Measurements from ENCODE around the gene DCC. TPM values are rescaled to one million over a fixed set of nuclear protein-coding genes. Genes with fewer than 3 reads are reported as not detected.
"Not testable (repeated sequence)": the region's sequence is repeated elsewhere in the genome, so short reads cannot be mapped to it uniquely, and the experiment has no call there.

Gene DCC
- total RNA-seq, 1 experiment from 2014 or later, result not detected

DNA sequence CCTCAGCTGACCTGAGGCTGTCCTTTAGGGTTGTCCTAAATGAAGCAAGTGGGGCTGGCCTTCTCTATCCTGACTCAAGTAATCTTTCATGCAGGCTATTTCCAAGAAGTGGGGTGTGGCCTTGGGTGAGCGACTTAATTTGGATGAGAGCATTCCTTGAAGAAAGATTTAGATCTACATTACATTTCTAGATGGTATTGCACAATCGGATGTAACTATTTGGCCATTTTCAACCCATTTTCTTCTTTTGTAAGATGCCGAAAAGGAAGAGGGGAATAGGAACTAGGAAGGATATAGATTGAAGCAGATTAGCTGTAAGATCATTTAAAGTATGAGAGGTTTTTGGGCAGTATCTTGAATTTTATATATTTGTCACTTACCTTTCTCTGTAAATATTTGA, 1138.2 kb downstream of the DCC start:
- Histone ChIP-seq H3K9me3 (ENCODE audit: low read length) (peaks cover 2% of the 10 kb centered on the region; the same call in 1 of the 2 replicates), H3K79me2 (ENCODE audit: low read length) (no peaks in the 10 kb centered on the region), H3K4me2 (ENCODE audit: low read depth, low read length, poor library complexity, severe bottlenecking) (no peak overlapping the region), H3K4me3 (ENCODE audit: low read length) (no peak overlapping the region), H2AFZ (ENCODE audit: low read length) (no peak overlapping the region), H3K9me2 (replicated peaks; ENCODE audit: insufficient read depth, low read length) (peaks cover 4% of the 10 kb centered on the region; the same call in 1 of the 2 replicates), H3K27me3 (ENCODE audit: low read length) (no peaks in the 10 kb centered on the region), H4K20me1 (ENCODE audit: insufficient read depth, low read depth, low read length) (no peaks in the 10 kb centered on the region), H3K9ac (ENCODE audit: low read length) (no peak overlapping the region), H3K36me3 (ENCODE audit: insufficient read depth, low read length) (no peaks in the 10 kb centered on the region), H3K4me1 (ENCODE audit: low read length) (no peaks in the 10 kb centered on the region), H3K27ac (ENCODE audit: low read length) (no peak overlapping the region)
- no peak for DNase-seq

DNA sequence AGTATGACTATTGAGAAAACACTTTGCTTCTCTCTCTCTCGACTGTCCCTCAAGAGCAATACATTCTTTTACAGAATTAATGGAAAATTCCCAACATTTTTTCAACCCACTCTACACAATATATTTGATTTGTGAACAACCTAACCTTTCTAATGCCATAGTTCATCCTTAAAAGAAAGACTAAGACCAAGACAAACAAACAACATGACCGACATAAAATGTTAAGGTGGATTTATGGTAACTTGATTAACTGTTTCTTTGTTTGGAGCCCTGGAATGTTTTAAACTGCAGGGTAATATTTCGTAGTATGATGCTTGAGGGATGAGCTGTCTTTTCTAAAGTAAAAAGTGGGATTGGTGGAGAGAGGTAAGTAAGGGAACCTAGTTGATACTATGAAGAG, 1146.3 kb downstream of the DCC start:
- no peak overlapping the region for H3K27ac ChIP-seq (ENCODE audit: low read length)

DNA sequence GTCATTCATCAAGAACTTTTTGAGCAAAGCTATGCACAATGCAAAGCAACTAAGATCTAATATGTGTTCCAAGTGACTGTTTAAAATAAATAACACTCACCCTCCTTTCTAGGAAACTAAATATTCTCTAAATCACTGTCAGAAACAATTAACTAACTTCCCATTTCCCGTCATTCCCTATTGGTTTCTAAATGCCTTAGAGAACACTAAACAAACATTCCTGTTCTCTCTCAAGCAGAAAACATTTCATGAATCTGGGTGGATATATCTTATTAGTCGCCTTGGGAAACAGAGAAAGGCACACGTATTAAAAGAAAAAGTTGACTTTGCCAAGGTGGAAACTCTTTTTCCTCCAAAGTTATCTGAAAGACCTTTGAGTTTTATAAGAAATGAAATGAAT, 1149.3 kb downstream of the DCC start:
- no peaks in the 10 kb centered on the region for H3K4me1 ChIP-seq (ENCODE audit: low read length)

More for the DNA sequence above, 1146.3 kb downstream of the DCC start:
- Histone ChIP-seq H4K20me1 (ENCODE audit: insufficient read depth, low read depth, low read length) (no peaks in the 10 kb centered on the region), H3K9ac (ENCODE audit: low read length) (no peak overlapping the region), H3K4me2 (ENCODE audit: low read depth, low read length, poor library complexity, severe bottlenecking) (no peak overlapping the region), H3K27me3 (ENCODE audit: low read length) (no peaks in the 10 kb centered on the region), H3K4me3 (ENCODE audit: low read length) (no peak overlapping the region), H3K9me2 (replicated peaks; ENCODE audit: insufficient read depth, low read length) (no peaks in the 10 kb centered on the region), H3K4me1 (ENCODE audit: low read length) (no peaks in the 10 kb centered on the region), H3K9me3 (ENCODE audit: low read length) (no peaks in the 10 kb centered on the region), H3K79me2 (ENCODE audit: low read length) (no peaks in the 10 kb centered on the region), H2AFZ (ENCODE audit: low read length) (no peak overlapping the region), H3K36me3 (ENCODE audit: insufficient read depth, low read length) (no peaks in the 10 kb centered on the region)
- no peak for DNase-seq

DNA sequence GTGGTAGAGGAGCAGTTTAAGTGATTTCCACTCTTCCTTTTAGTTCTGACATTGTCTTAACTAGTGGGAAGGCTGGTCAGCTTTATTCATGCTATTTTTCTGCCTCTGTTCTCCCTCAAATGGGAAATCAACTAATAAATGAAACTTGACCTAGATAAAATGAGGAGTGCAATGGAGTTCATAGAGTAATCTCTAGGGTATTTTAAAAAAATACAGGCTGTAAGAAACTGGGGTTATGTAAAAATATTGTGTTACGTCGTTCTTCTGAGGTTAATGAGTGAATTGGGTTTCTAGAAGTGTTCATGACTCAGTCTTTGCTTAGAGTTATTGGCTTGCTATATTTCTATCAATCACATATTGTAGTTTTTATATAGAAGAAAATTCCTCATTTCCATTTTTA, 1150.0 kb downstream of the DCC start:
- Histone ChIP-seq H3K9me3 (ENCODE audit: low read length) (no peaks in the 10 kb centered on the region), H3K79me2 (ENCODE audit: low read length) (no peaks in the 10 kb centered on the region)

More for the DNA sequence above, 1149.3 kb downstream of the DCC start:
- H3K9me2 ChIP-seq (replicated peaks; ENCODE audit: insufficient read depth, low read length), result no peaks in the 10 kb centered on the region
- no peak overlapping the region for H2AFZ ChIP-seq (ENCODE audit: low read length)
- no peaks in the 10 kb centered on the region for H3K79me2 ChIP-seq (ENCODE audit: low read length)
- no peak overlapping the region for H3K4me2 ChIP-seq (ENCODE audit: low read depth, low read length, poor library complexity, severe bottlenecking)
- no peaks in the 10 kb centered on the region for H3K36me3 ChIP-seq (ENCODE audit: insufficient read depth, low read length)
- H3K27ac ChIP-seq (ENCODE audit: low read length), result no peak overlapping the region
- H3K4me3 ChIP-seq (ENCODE audit: low read length), result no peak overlapping the region
- H3K27me3 ChIP-seq (ENCODE audit: low read length), result no peaks in the 10 kb centered on the region
- H3K9ac ChIP-seq (ENCODE audit: low read length), result no peak overlapping the region
- no peaks in the 10 kb centered on the region for H4K20me1 ChIP-seq (ENCODE audit: insufficient read depth, low read depth, low read length)
- H3K9me3 ChIP-seq (ENCODE audit: low read length), result no peaks in the 10 kb centered on the region
- no peak for DNase-seq

DNA sequence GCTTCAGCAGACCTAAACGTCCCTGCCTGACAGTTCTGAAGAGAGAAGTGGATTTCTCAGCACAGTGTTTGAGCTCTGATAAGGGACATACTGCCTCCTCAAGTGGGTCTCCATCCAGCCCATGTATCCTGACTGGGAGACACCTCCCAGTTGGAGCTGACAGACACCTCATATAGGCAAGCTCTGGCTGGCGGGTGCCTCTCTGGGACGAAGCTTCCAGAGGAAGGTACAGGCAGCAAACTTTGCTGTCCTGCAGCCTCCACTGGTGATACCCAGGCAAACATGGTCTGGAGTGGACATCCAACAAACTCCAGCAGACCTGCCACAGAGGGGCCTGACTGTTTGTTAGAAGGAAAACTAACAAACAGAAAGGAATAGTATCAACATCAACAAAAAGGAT, 1156.0 kb downstream of the DCC start:
- Histone ChIP-seq H3K27me3 (ENCODE audit: low read length) (no peaks in the 10 kb centered on the region), H3K9me3 (ENCODE audit: low read length) (no peaks in the 10 kb centered on the region), H3K9ac (ENCODE audit: low read length) (no peak overlapping the region), H3K36me3 (ENCODE audit: insufficient read depth, low read length) (no peaks in the 10 kb centered on the region), H3K9me2 (replicated peaks; ENCODE audit: insufficient read depth, low read length) (no peaks in the 10 kb centered on the region), H3K79me2 (ENCODE audit: low read length) (no peaks in the 10 kb centered on the region), H3K4me1 (ENCODE audit: low read length) (no peaks in the 10 kb centered on the region), H2AFZ (ENCODE audit: low read length) (no peak overlapping the region), H3K27ac (ENCODE audit: low read length) (no peak overlapping the region), H4K20me1 (ENCODE audit: insufficient read depth, low read depth, low read length) (no peaks in the 10 kb centered on the region), H3K4me2 (ENCODE audit: low read depth, low read length, poor library complexity, severe bottlenecking) (no peak overlapping the region), H3K4me3 (ENCODE audit: low read length) (no peak overlapping the region)
- DNase-seq, result no peak

More for the DNA sequence above, 1150.0 kb downstream of the DCC start:
- no peak overlapping the region for H3K9ac ChIP-seq (ENCODE audit: low read length)
- no peaks in the 10 kb centered on the region for H3K9me2 ChIP-seq (replicated peaks; ENCODE audit: insufficient read depth, low read length)
- H3K36me3 ChIP-seq (ENCODE audit: insufficient read depth, low read length), result no peaks in the 10 kb centered on the region
- no peak overlapping the region for H3K27ac ChIP-seq (ENCODE audit: low read length)
- H3K4me3 ChIP-seq (ENCODE audit: low read length), result no peak overlapping the region
- H3K4me2 ChIP-seq (ENCODE audit: low read depth, low read length, poor library complexity, severe bottlenecking), result no peak overlapping the region
- no peaks in the 10 kb centered on the region for H3K4me1 ChIP-seq (ENCODE audit: low read length)
- H2AFZ ChIP-seq (ENCODE audit: low read length), result no peak overlapping the region
- no peak for DNase-seq
- H4K20me1 ChIP-seq (ENCODE audit: insufficient read depth, low read depth, low read length), result no peaks in the 10 kb centered on the region
- no peaks in the 10 kb centered on the region for H3K27me3 ChIP-seq (ENCODE audit: low read length)

DNA sequence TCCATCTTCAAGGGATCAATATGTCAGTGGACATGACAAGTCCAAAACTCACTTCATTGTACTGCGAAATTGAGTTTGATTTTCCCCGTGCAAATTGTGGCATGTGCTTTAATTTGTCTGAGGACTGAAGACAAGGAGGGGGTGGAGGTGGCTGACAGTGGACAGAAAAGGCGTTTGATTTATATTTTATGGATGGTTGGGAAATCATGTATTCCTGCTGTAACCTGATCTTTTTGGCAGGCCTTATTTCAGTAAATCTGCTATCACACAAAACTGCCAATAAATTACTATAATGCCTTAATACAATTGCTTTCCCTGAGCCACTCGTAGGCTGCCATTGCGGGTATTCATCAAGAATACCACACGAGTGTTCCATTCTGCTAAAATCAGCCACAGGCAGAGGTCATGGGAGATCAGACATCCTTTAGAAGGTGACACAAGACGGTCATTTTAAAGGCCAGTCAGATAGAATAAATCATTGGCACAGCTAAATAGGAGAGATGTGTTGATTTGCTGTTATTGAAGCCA, 1164.0 kb downstream of the DCC start:
- no peaks in the 10 kb centered on the region for H4K20me1 ChIP-seq (ENCODE audit: insufficient read depth, low read depth, low read length)
- no peak overlapping the region for H3K9ac ChIP-seq (ENCODE audit: low read length)
- H3K27ac ChIP-seq (ENCODE audit: low read length), result no peak overlapping the region
- H3K79me2 ChIP-seq (ENCODE audit: low read length), result no peaks in the 10 kb centered on the region
- H3K4me2 ChIP-seq (ENCODE audit: low read depth, low read length, poor library complexity, severe bottlenecking), result no peak overlapping the region
- no peak overlapping the region for H3K4me3 ChIP-seq (ENCODE audit: low read length)
- DNase-seq, result no peak
- no peaks in the 10 kb centered on the region for H3K9me3 ChIP-seq (ENCODE audit: low read length)
- H3K36me3 ChIP-seq (ENCODE audit: insufficient read depth, low read length), result no peaks in the 10 kb centered on the region
- H3K9me2 ChIP-seq (replicated peaks; ENCODE audit: insufficient read depth, low read length), result no peaks in the 10 kb centered on the region
- H3K27me3 ChIP-seq (ENCODE audit: low read length), result no peaks in the 10 kb centered on the region
- H3K4me1 ChIP-seq (ENCODE audit: low read length), result no peaks in the 10 kb centered on the region
- H2AFZ ChIP-seq (ENCODE audit: low read length), result no peak overlapping the region

GRCh38 chr18:53508529-53508928, 1168.5 kb downstream of the DCC start:
- Histone ChIP-seq H3K27ac (ENCODE audit: low read length) (no peak overlapping the region), H3K79me2 (ENCODE audit: low read length) (no peaks in the 10 kb centered on the region), H3K9ac (ENCODE audit: low read length) (no peak overlapping the region), H2AFZ (ENCODE audit: low read length) (no peak overlapping the region), H3K9me2 (replicated peaks; ENCODE audit: insufficient read depth, low read length) (no peaks in the 10 kb centered on the region), H3K4me2 (ENCODE audit: low read depth, low read length, poor library complexity, severe bottlenecking) (no peak overlapping the region), H3K4me3 (ENCODE audit: low read length) (no peak overlapping the region), H3K9me3 (ENCODE audit: low read length) (no peaks in the 10 kb centered on the region), H3K36me3 (ENCODE audit: insufficient read depth, low read length) (no peaks in the 10 kb centered on the region), H3K27me3 (ENCODE audit: low read length) (no peaks in the 10 kb centered on the region), H3K4me1 (ENCODE audit: low read length) (no peaks in the 10 kb centered on the region), H4K20me1 (ENCODE audit: insufficient read depth, low read depth, low read length) (no peaks in the 10 kb centered on the region)
- no peak for DNase-seq

DNA sequence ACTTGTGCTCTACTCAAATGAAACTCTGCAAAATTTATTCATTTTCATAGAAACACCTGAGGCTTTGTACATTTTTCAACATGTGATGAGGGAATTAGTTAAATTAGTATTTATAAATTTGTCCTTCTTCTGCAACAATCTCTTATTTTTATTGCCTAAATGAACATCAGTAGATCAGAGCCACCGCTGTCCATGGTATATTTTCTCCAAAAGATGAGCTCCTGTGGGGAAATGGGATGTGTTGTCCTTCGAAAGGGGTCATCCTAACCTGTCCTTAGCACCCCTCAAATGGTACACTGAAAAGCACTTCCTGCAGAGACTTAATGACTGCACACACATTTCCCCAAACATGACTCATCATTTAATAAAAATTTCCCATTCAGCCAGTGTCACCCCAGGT, 1169.9 kb downstream of the DCC start:
- Histone ChIP-seq H3K4me2 (ENCODE audit: low read depth, low read length, poor library complexity, severe bottlenecking) (no peak overlapping the region), H3K4me3 (ENCODE audit: low read length) (no peak overlapping the region), H3K9me2 (replicated peaks; ENCODE audit: insufficient read depth, low read length) (no peaks in the 10 kb centered on the region), H4K20me1 (ENCODE audit: insufficient read depth, low read depth, low read length) (no peaks in the 10 kb centered on the region), H3K36me3 (ENCODE audit: insufficient read depth, low read length) (no peaks in the 10 kb centered on the region), H3K4me1 (ENCODE audit: low read length) (no peaks in the 10 kb centered on the region), H2AFZ (ENCODE audit: low read length) (no peak overlapping the region), H3K9me3 (ENCODE audit: low read length) (no peaks in the 10 kb centered on the region), H3K27ac (ENCODE audit: low read length) (no peak overlapping the region), H3K9ac (ENCODE audit: low read length) (no peak overlapping the region), H3K79me2 (ENCODE audit: low read length) (no peaks in the 10 kb centered on the region), H3K27me3 (ENCODE audit: low read length) (no peaks in the 10 kb centered on the region)
- DNase-seq, result no peak

GRCh38 chr18:53511725-53512124, 1171.7 kb downstream of the DCC start:
- H3K4me3 ChIP-seq (ENCODE audit: low read length); H4K20me1 ChIP-seq (ENCODE audit: insufficient read depth, low read depth, low read length); H3K79me2 ChIP-seq (ENCODE audit: low read length); H3K9me3 ChIP-seq (ENCODE audit: low read length); H3K9me2 ChIP-seq (replicated peaks; ENCODE audit: insufficient read depth, low read length); H2AFZ ChIP-seq (ENCODE audit: low read length); H3K4me2 ChIP-seq (ENCODE audit: low read depth, low read length, poor library complexity, severe bottlenecking); H3K27ac ChIP-seq (ENCODE audit: low read length); DNase-seq; H3K27me3 ChIP-seq (ENCODE audit: low read length); H3K9ac ChIP-seq (ENCODE audit: low read length); H3K36me3 ChIP-seq (ENCODE audit: insufficient read depth, low read length); H3K4me1 ChIP-seq (ENCODE audit: low read length): not testable (repeated sequence)
